Endodermal cell (in vitro differentiated cells): Measurements from ENCODE around the gene BCL11A. TPM values are rescaled to one million over a fixed set of nuclear protein-coding genes. Genes with fewer than 3 reads are reported as not detected.

Experiments
- DNase-seq: peaks from one replicate; pipeline ENCODE4 v3.0.0-alpha.2; 2017
- H3K27ac ChIP-seq: 2 replicates; pipeline ENCODE4 v1.5.1; 2013; ENCODE audit warnings: mild to moderate bottlenecking, low read depth, low read length, moderate library complexity
- H3K27me3 ChIP-seq: 2 replicates; pipeline ENCODE4 v1.6.1; 2013; ENCODE audit warnings: mild to moderate bottlenecking, low read length, moderate library complexity; ENCODE audit not compliant: insufficient read depth, control insufficient read depth, poor library complexity, severe bottlenecking
- H3K36me3 ChIP-seq: 2 replicates; pipeline ENCODE4 v1.7.0; 2013; ENCODE audit warnings: mild to moderate bottlenecking, low read length, moderate library complexity; ENCODE audit not compliant: control insufficient read depth, insufficient read depth
- H3K4me1 ChIP-seq: one replicate; pipeline ENCODE4 v1.7.0; 2013; ENCODE audit warnings: low read length; ENCODE audit not compliant: control insufficient read depth, insufficient read depth
- H3K4me3 ChIP-seq: 2 replicates; pipeline ENCODE4 v1.5.1; 2013; ENCODE audit warnings: mild to moderate bottlenecking, low read length, moderate library complexity
- H3K9ac ChIP-seq: 2 replicates; pipeline ENCODE4 v1.6.1; 2013; ENCODE audit warnings: mild to moderate bottlenecking, low read length, moderate library complexity; ENCODE audit not compliant: poor library complexity, severe bottlenecking; ENCODE audit errors: extremely low read depth
- H3K9me3 ChIP-seq: 2 replicates; pipeline ENCODE4 v1.6.1; 2013; ENCODE audit warnings: mild to moderate bottlenecking, low read length, moderate library complexity; ENCODE audit not compliant: control insufficient read depth
- H3K27ac Mint-ChIP-seq: 2 replicates; pipeline ENCODE4 v1.8.0; 2020; ENCODE audit warnings: mixed read lengths
- H3K27me3 Mint-ChIP-seq: 2 replicates; pipeline ENCODE4 v1.8.0; 2021; ENCODE audit warnings: mild to moderate bottlenecking, mixed read lengths; ENCODE audit not compliant: insufficient read depth
- H3K36me3 Mint-ChIP-seq: 2 replicates; pipeline ENCODE4 v1.8.0; 2020; ENCODE audit warnings: low read depth, mixed read lengths
- H3K4me1 Mint-ChIP-seq: 2 replicates; pipeline ENCODE4 v1.8.0; 2020; ENCODE audit warnings: mixed read lengths
- H3K4me3 Mint-ChIP-seq: 2 replicates; pipeline ENCODE4 v1.8.0; 2020; ENCODE audit warnings: mild to moderate bottlenecking, moderate library complexity, mixed read lengths
- H3K9me3 Mint-ChIP-seq: 2 replicates; pipeline ENCODE4 v1.8.0; 2020; ENCODE audit warnings: mild to moderate bottlenecking, mixed read lengths
- CTCF ChIP-seq: fragments of 200-600 bp; sonication (generic); conservative IDR thresholded peaks from 2 replicates; pipeline ENCODE4 v1.5.0; 2021; ENCODE audit warnings: antibody characterized with exemption, mild to moderate bottlenecking
- WGBS, 2 experiments: methylation state at CpG; one replicate each; pipeline versions ENCODE4 v1.1.5 to v1.1.7; 2013; ENCODE audit warnings: missing lambda C conversion rate in 2 of 2, mixed read lengths in 1 of 2; ENCODE audit not compliant: insufficient coverage in 1 of 2, insufficient read length in 1 of 2; 5-methylcytosine and 5-hydroxymethylcytosine counted together
- total RNA-seq, 2 donors: library from RNA; stranded (reverse); fragmentation: NEBNext Ultra II Directional in 1 of 2; extraction: Animal tissue kit (Norgen Biotek cat#: 25700) in 1 of 2; gene quantifications; 2 replicates in 1 of 2; 3 replicates in 1 of 2; pipeline ENCODE4 v1.2.1, GENCODE V29; 2021

The BCL11A gene
- total RNA-seq, 2 donors from 2014 or later = 14.7 to 16.3 TPM

DNA sequence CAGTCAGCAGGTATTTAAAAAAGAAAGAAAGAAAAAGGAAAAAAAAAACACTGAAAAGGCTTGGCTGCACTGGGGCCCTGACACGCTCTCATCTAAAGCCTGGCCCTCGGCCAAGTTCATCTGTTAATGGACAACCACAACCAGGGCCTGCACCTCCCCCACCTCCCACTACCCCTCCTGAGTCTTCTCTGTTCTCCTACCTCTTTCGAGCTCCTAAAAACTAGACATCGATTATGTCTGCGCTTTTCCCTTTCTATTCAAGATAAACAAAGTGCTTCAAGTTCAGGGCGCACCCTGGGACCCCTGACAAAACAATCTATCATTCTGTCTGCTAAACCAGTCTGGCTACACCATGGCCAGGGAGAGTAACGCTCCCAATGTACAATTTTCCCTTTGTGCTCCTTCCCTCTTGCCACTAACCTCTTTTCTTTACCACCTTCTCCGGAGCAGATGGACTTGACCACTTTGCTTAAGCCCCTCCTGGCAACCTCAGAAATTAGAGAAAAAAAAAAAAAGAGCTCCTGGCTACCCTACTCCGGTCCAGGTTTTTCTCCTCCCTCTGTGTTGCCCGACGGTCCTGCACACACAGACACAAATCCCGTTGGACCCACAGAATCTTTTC is 22.7 kb downstream of the BCL11A start:
- H3K9me3 ChIP-seq = no peaks in the 10 kb centered on the region
- H3K4me1 ChIP-seq = peaks cover 41% of the 10 kb centered on the region
- H3K36me3 ChIP-seq = no peaks in the 10 kb centered on the region
- Mint-ChIP-seq H3K36me3 (no peaks in the 10 kb centered on the region), H3K4me3 (peak overlapping the region; percentile 42), H3K27ac (peak overlapping the region; percentile 54), H3K9me3 (no peaks in the 10 kb centered on the region), H3K4me1 (peaks cover 75% of the 10 kb centered on the region), H3K27me3 (no peaks in the 10 kb centered on the region)
- DNase-seq = peak; percentile 68
- peak overlapping the region; percentile 87 for H3K27ac ChIP-seq
- no peak for TF ChIP-seq CTCF
- no peak overlapping the region for H3K9ac ChIP-seq
- WGBS, 2 experiments = 51 to 76% methylated on average over 4 to 12 of the region's 12 CpGs
- peak overlapping the region; percentile 43 for H3K4me3 ChIP-seq
- H3K27me3 ChIP-seq = no peaks in the 10 kb centered on the region

DNA sequence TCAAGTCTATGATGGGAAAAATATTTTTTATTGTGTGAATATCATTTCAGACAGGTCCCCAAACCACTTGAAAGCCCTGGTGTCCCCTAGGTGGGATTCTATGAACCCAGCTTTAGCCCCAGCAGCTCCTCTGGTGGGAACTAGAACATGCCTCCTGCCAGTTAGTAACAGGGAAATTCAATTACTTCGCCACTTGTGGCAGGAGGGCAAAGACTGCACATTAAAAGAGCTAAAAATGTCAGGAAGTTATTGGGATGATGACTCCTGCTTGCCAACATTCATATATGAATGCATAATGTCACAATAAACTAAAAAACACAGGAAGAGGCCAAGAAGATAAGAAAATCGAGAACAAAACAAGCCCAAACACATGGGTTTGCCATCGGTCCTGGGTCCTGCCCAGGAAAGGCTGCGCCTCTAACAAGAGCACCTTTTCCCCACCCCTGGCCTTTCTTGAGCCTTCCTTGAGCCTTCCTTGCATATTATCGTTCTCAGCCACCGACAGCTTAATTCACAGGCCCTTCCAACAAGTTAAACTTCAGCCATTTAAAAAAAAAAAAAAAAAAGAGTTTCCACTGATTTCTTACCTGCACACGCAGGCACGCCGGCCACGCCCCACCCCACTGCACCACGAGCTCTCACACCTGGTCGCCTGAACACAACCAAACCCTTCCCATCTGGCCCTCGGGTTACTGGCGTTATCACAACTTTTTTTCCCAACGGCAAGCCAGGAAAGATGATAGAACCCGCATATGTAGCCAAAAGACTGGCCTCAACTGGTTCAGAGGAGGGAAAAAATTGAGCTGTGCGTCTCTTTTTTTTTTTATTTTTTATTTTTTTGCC is 23.4 kb downstream of the BCL11A start:
- H3K36me3 Mint-ChIP-seq = no peaks in the 10 kb centered on the region
- Histone ChIP-seq H3K4me3 (no peak overlapping the region), H3K27me3 (no peaks in the 10 kb centered on the region), H3K27ac (peak overlapping the region; percentile 87), H3K9me3 (no peaks in the 10 kb centered on the region), H3K9ac (no peak overlapping the region), H3K36me3 (no peaks in the 10 kb centered on the region), H3K4me1 (peaks cover 34% of the 10 kb centered on the region)
- H3K4me1 Mint-ChIP-seq = peaks cover 68% of the 10 kb centered on the region
- no peak for TF ChIP-seq CTCF
- H3K9me3 Mint-ChIP-seq = no peaks in the 10 kb centered on the region
- H3K27ac Mint-ChIP-seq = peak overlapping the region; percentile 53
- peak overlapping the region; percentile 42 for H3K4me3 Mint-ChIP-seq
- 76 to 89% methylated on average over 9 to 17 of the region's 17 CpGs for WGBS, 2 experiments
- no peak for DNase-seq
- H3K27me3 Mint-ChIP-seq = no peaks in the 10 kb centered on the region

- no peak overlapping the region for H3K9ac ChIP-seq
- peaks cover 28% of the 10 kb centered on the region for H3K4me1 ChIP-seq
- no peak overlapping the region for H3K4me3 ChIP-seq
- no peaks in the 10 kb centered on the region for H3K36me3 Mint-ChIP-seq
- peaks cover 63% of the 10 kb centered on the region for H3K4me1 Mint-ChIP-seq
- H3K9me3 Mint-ChIP-seq = no peaks in the 10 kb centered on the region
- no peak overlapping the region for H3K4me3 Mint-ChIP-seq
- no peaks in the 10 kb centered on the region for H3K9me3 ChIP-seq
- WGBS, 2 experiments = 92 to 93% methylated on average over 6 to 8 of the region's 8 CpGs
- TF ChIP-seq CTCF = no peak
- no peaks in the 10 kb centered on the region for H3K36me3 ChIP-seq
- no peaks in the 10 kb centered on the region for H3K27me3 ChIP-seq
- no peak overlapping the region for H3K27ac ChIP-seq
- no peak overlapping the region for H3K27ac Mint-ChIP-seq
- DNase-seq = no peak
- no peaks in the 10 kb centered on the region for H3K27me3 Mint-ChIP-seq
Observed at GRCh38 chr2:60529136-60529784, 24.2 kb downstream of the BCL11A start.
